HG03469 (cell line): ENCODE measurements around the gene UBE2K.
"Not testable (repeated sequence)": the region's sequence is repeated elsewhere in the genome, so short reads cannot be mapped to it uniquely, and the experiment has no call there.

Experiments used
- ATAC-seq: cut with Tn5 transposase; IDR thresholded peaks from one replicate; pipeline ENCODE4 v1.9.1; 2021; ENCODE audit warnings: mild to moderate bottlenecking, moderate library complexity, moderate number of reproducible peaks; ENCODE audit not compliant: unreplicated experiment

The UBE2K gene

DNA sequence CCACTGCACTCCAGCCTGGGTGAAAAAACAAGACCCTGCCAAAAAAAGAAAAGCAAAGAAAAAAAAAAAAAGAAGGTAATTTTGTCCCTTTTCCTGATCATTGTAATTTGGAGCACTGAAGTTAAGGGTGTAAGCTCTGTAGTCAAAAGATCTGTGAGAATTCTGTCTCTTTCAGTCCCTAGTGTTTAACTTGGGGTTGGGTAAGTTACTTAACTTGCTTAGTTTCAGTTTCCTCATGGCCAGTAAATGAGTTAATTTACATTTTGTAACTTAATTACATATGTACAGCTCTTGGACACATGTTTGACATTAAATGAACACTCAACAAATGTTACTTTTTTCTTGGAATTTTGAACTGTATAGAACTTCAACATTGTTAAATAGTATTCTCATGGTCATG, 10.9 kb upstream of the UBE2K start:
- no peak for ATAC-seq

DNA sequence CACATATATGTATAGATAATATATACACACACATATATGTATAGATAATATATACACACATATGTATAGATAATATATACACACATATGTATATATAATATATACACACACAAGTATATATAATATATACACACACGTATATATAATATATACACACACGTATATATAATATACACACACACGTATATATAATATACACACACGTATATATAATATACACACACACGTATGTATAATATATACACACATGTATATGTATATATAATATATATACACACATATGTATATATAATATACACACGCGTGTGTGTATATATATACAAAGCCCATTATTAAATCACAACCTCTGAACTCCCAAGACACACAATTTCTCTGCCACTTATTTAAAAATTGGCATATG, 8.0 kb upstream of the UBE2K start:
- ATAC-seq, result no peak

DNA sequence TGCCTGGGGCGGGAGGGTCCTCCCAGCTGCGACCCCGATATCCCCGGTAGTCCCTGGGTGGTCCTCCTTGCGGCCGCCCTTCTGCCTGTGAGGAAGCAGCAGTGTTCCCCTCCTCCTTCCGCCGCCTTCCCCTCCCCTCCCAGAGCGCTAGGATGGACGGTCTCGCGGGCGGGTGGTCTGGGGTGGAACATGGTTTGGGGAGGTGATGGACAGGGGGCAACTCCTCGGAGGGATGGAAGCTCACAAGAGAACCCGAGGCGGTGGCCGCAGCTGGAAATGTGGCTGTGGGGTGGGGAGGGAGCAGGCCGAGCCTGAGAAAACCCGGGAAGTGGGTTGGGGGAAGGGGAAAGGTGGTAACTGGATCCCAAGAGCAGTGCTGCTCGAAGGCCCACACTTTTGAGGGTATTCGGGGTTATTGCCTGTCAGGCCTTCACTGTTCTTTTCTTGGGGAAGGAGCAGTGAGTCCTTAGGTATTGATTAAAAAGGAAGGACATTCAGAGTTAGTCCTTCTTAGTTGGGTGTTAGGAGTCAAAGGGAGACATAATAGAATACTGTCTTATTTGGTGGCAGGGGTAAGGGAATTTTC, 581 bp downstream of the UBE2K start:
- ATAC-seq, result no peak

DNA sequence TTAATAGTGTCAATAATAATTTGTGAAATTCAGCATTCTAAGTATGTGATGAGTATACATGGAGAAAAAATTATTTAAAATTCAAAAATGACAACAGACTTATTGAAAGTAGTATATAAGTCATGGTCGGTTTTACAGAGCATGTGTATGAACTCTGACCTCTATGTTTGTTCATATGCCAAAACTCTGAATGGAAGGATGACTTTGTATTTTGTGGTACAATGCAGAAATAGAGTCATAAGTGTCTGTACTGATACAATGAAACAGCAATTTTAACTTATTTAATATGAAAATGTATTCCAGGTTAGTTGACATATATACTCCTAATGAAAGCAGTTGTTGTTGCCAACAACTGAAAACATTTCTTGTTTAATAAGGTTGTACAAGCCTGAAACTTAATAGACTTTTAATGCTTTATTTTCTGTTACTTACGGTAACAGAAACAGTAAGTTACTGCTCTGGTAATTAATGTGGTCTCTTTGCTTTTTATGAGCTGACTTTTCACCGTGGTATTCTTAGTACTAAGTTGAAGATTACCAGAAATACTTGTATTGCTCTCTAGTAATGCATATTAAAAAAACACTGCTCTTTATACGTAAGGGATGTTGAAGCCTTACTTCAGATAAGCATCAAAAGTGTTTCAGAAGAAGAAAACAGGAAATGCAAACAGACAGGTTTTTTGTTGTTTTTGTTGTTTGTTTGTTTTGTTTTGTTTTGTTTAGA, 1.9 kb downstream of the UBE2K start:
- ATAC-seq, result no peak

DNA sequence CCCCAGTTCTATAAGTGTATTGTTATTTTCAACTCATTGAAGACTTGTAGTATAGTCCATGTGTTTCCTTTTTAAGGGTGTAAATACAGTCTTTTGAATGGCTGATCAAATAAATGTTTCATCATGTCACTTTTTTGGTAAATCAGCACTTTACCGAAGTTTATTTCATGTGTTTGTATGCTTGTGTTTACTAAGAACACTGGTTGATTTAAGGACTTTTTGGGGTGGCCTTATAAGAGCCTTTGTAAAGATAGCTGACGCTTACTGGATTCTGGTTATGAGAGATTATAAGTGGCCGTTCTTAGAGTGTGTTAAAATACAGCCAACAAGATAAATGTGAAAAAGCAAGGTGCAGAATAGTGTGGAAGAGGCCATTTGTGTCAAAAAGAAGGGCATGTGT, 2.6 kb downstream of the UBE2K start:
- ATAC-seq, result no peak

DNA sequence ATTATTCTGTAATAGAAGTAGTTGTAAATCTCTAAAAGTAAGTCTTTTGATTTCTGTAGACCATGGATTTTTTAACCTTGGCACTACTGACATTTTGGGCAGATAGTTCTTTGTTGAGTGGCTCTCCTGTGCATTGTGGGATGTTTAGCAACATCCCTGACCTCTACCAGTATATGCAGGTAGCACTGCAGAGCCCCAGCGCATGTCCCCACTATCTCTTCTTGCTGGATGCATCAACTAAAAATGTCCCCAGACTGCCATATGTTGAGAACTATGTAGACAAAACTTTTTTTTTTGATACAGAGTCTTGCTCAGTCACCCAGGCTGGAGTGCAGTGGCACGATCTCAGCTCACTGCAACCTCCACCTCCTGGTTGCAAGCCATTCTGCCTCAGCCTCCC, 4.8 kb downstream of the UBE2K start:
- no peak for ATAC-seq

DNA sequence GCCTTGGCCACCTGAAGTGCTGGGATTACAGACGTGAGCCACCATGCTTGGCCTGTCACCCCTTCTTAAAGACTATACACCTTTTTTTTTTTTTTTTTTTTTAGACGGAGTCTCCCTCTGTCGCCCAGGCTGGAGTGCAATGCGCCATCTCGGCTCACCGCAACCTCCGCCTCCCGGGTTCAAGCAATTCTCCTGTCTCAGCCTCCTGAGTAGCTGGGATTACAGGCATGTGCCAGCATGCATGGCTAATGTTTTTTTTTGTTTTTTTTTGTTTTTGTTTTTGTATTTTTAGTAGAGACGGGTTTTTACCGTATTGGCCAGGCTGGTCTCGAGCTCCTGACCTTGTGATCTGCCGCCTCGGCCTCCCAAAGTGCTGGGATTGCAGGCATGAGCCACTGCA, 6.9 kb downstream of the UBE2K start:
- ATAC-seq, result not testable (repeated sequence)

DNA sequence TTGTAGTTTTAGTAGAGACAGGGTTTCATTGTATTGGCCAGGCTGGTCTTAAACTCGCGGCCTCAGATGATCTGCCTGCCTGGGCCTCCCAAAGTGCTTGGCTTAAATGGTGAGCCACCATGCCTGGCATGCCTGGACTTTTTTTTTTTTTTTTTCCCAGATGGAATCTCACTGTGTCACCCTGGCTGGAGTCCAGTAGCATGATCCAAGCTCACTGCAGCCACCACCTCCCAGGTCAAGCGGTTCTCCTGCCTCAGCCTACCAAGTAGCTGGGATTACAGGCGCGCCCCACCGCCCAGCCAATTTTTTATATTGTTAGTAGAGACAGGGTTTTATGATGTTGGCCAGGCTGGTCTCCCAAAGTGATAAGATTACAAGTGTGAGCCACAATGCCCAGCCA, 8.4 kb downstream of the UBE2K start:
- ATAC-seq, result no peak

DNA sequence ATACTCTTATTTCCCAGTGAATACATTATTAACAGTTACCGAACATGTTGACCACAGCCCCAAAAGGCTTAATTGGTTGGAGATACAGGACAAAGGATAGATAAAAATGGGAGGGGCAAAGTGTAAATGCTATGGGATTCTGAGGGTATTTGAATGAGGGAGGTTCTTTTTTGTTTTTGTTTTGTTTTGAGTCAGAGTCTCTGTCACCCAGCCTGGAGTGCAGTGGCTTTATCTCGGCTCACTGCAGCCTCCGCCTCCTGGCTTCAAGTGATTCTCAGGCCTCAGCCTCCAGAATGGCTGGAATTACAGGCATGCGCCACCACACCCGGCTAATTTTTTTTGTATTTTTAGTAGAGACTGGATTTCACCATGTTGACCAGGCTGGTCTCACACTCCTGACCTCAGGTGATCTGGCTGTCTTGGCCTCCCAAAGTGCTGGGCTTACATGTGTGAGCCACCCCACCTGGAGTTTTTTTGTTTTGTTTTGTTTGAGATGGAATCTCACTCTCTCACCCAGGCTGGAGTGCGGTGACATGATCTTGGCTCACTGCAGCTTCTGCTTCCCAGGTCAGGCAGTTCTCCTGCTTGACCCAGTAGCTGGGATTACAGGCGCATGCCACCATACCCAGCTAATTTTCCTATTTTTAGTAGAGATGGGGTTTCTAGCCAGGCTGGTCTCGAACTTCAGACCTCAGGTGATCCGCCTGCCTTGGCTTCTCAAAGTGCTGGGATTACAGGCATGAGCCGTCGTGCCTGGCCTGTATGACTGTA, 9.0 kb downstream of the UBE2K start:
- ATAC-seq, result no peak

DNA sequence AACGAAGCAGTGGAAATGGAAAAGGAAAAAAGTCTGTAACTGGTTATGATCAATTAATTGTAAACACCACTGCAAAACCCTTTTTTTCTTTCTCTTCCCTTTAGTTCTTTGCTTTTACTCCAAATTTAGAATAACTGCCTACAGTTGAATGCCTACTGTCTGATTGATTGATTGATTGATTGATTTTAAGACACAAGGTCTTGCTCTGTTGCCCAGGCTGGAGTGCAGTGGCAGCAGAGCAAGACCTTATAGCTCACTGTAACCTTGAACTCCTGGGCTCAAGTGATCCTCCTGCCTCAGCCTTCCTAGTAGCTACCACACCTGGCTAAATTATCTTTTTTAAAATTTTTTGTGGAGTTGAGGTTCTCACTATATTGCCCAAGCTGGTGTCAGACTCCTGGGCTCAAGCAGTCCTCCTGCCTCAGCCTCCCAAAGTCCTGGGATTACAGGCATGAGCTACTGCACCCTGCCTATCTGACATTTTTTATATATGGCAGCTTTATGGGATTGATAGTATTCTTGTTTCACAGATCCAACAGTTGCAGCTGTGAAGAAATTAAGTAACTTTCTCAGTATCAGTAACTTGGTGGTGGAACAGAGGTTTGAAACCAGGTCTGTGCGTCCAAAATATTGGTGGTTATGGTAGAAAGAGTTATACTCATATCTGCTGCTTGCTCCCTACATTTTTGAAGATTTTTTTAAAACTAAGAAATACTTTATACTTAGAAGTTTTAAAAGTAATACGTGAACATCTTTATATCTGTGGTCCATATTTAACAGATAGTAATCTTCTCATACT, 12.4 kb downstream of the UBE2K start:
- no peak for ATAC-seq

DNA sequence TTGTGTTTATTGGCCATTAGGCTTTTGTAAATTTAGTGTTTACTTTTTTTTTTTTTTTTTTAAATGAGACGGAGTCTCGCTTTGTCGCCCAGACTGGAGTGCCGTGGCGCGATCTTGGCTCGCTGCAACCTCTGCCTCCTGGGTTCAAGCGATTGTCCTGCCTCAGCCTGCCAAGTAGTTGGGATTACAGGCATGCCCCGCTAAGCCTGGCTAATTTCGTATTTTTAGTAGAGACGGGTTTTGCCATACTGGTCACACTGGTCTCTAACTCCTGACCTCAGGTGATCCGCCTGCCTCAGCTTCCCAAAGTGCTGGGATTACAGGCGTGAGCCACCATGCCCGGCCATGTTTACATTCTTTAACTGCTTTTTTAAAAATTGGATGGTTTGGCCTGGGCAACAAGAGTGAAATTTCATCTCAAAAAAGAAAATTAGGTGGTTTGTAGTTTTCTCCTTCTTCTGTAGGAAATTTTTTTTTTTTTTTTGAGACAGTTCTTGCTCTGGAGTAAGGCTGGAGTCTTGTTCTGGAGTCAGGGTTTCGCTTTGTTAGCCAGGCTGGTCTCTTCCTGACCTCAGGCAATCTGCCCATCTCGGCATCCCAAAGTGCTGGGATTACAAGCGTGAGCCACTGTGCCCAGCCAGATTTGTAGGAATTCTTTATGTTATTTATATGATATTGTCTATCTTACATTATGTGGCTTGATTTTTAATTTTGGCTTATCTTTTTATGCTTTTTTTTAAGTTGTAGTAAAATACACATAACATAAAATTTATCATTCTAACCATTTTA, 15.1 kb downstream of the UBE2K start:
- ATAC-seq, result no peak

DNA sequence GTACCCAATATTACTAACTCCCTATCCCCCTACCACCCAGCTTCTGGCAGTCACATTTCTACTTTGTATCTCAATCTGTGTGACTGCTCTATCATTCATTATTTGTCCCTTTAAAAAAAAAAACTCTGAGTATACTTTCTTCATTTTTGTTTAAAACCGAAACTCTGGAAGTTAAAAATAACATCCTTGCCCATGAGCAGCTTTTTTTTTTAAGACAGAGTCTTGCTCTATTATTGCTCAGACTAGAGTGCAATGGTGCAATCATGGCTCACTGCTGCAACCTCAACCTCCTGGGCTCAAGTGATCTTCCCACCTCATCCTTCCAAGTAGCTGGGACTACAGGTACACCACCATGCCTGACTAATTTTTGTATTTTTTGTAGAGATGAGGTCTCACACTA, 15.8 kb downstream of the UBE2K start:
- ATAC-seq, result no peak

DNA sequence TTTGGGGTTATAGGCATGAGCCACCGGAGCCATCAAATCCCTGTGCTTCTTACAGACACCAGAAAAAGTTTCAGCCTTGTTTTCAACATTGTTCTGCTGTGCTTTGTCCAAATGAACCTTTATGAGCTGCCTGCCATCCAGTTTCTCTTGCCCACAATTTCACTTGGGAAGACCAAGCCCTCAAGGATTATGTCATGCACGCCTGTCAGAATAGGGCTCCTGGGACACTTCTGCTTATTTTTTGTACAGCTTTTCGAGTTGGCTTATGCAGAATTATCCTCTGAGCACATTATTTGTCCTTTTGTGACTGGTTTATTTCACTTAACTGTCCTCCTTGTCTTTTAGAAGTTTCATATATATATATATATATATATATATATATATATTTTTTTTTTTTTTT, 16.2 kb downstream of the UBE2K start:
- no peak for ATAC-seq

DNA sequence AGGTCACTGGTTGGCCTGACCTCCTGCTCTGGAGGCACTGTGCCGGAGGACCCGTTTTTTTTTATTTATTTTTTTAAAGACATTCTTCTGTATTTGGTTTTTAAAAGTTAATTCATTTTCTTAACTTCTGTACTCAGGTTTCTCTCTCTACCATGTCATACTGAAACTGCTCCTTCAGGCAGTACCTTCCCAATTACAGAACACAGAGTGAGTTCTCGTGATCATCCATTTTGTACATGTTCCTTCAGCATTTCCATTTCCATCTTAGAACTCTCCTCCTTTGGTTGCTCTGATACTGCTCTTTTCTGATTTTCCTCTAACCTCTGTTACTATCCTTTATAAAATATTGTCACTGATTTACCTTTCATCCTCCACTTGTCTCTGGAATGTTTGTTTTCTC, 17.9 kb downstream of the UBE2K start:
- ATAC-seq, result no peak

DNA sequence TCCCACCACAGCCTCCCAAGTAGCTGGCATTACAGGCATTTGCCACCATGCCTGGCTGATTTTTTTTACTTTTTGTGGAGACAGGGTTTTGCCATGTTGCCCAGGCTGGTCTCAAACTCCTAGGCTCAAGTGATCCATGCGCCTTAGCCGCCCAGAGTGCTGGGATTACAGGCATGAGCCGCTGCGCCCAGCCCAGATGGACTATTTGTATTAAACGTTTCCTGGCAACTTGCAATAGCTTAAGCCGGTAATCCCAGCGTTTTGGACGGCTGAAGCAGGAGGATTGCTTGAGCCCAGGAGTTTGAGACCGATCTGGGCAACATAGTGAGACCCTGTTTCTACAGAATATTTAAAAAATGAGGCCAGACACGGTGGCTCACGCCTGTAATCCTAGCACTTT, 18.4 kb downstream of the UBE2K start:
- no peak for ATAC-seq

DNA sequence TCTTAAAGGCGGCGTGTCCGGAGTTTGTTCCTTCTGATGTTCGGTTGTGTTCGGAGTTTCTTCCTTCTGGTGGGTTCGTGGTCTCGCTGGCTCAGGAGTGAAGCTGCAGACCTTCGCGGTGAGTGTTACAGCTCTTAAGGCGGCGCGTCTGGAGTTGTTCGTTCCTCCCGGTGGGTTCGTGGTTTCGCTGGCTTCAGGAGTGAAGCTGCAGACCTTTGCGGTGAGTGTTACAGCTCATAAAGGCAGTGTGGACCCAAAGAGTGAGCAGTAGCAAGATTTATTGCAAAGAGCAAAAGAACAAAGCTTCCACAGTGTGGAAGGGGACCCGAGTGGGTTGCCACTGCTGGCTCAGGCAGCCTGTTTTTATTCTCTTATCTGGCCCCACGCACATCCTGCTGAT, 19.8 kb downstream of the UBE2K start:
- ATAC-seq, result not testable (repeated sequence)

DNA sequence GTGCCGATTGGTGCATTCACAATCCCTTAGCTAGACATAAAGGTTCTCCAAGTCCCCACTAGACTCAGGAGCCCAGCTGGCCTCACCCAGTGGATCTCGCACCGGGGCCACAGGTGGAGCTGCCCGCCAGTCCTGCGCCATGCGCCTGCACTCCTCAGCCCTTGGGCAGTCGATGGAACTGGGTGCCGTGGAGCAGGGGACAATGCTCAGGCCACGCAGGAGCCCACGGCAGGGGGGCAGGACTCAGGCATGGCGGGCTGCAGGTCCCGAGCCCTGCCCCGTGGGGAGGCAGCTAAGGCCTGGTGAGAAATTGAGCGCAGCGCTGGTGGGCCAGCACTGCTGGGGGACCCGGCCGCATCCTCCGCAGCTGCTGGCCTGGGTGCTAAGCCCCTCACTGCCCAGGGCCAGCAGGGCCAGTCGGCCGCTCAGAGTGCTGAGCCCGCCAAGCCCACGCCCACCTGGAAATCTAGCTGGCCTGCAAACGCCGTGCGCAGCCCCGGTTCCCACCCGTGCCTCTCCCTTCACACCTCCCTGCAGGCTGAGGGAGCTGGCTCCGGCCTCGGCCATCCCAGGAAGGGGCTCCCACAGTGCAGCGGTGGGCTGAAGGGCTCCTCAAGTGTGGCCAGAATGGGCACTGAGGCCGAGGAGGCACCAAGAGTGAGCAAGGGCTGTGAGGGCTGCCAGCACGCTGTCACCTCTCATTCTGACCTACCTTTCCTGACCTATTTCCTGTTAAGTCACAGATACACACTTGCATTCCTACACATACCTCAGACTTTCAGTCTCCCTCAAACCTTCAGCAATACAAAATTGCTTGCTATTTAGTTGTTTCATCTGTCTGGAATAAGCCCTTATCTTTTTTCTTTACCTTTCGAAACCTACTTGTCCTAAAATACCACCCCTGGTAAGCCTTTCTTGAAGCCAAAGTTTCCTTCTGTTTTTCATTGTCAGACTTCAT, 20.7 kb downstream of the UBE2K start:
- ATAC-seq, result no peak

DNA sequence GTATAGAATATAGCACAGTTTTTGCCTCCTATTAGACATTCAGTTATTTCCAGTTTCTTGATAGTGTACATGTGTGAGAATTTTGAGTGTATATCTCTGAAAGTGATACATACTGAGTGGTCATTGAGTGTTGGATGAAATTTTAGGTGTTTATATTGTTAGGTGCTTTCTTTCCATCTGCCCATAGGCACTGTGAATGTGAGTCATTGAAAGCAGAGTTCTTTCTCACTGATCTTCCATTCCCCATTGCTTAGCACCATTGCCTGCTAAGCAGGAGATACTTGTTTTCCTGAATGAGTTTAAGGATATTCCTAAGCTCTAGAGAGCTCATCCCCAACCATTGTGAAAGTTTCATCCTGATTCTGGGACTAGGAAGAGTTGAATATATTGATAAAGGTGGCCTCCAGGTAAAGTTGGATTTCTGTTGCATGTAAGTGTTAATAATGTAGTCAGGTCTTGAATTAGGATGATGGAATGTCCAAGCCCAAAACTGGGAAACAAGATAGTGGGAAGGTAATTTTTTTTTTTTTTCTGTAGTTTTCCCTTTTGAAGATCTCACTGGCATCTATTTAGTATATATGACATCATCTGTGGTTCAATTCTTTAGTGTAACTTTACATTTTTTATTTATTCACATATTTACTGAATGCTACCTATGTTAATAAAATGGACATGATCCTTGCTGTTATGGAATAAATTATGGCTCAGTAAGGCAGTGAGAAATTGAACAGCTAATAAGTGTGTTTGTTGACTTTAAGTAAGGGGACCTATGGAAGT, 22.1 kb downstream of the UBE2K start:
- no peak for ATAC-seq

DNA sequence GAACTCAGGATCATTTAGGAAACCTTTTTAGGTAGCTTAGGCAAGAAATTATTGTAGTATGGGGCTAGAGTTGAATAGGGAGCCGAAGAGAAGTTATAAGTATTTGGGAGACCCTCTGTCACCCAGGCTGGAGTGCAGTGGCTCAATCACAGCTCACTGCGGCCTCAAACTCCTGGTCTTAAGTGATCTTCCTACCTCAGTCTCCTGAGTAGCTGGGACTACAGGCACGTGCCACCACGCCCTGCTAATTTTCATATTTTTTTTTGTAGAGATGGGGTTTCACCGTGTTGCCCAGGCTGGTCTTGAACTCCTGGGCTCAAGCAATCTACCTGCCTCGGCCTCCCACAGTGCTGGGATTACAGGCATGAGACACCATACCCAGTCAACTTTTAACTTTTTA, 23.3 kb downstream of the UBE2K start:
- ATAC-seq, result not testable (repeated sequence)
